Neutrophil (primary cell): ENCODE measurements around the gene PGP.

Experiments used
- H3K27ac ChIP-seq: fragments of 200-600 bp; sonication (generic); 2 replicates; pipeline ENCODE4 v1.5.1; 2016; ENCODE audit warnings: mild to moderate bottlenecking, moderate library complexity
- H3K27me3 ChIP-seq: fragments of 200-600 bp; sonication (generic); 2 replicates; pipeline ENCODE4 v1.6.0; 2016; ENCODE audit warnings: mild to moderate bottlenecking
- H3K36me3 ChIP-seq: fragments of 200-600 bp; sonication (generic); 2 replicates; pipeline ENCODE4 v1.5.1; 2017
- H3K4me1 ChIP-seq, 2 experiments: fragments of 200-600 bp in 1 of 2; sonication (generic) in 1 of 2; 1 replicate in 1 of 2; 2 replicates in 1 of 2; pipeline versions ENCODE4 v1.5.1 to v1.6.1; 2013 to 2016; ENCODE audit warnings: low read depth in 1 of 2, low read length in 1 of 2, mild to moderate bottlenecking in 1 of 2, moderate library complexity in 1 of 2; ENCODE audit not compliant: control insufficient read depth in 1 of 2, insufficient read depth in 1 of 2
- H3K4me3 ChIP-seq, 2 experiments: fragments of 200-600 bp in 1 of 2; sonication (generic) in 1 of 2; 1 replicate in 1 of 2; 2 replicates in 1 of 2; pipeline ENCODE4 v1.5.1; 2013 to 2016; ENCODE audit warnings: low read depth in 1 of 2, low read length in 1 of 2, mild to moderate bottlenecking in 1 of 2, moderate library complexity in 1 of 2
- H3K9me3 ChIP-seq: fragments of 200-600 bp; sonication (generic); 2 replicates; pipeline ENCODE4 v1.5.1; 2016
- CTCF ChIP-seq: fragments of 200-600 bp; sonication (generic); IDR thresholded peaks from 2 replicates; pipeline ENCODE4 v1.5.1; 2016; ENCODE audit warnings: antibody characterized with exemption

PGP gene

GRCh38 chr16:2181952-2182351, 32.7 kb downstream of the PGP start:
- Histone ChIP-seq H3K27me3 (peaks cover 14% of the 10 kb centered on the region), H3K36me3 (peaks cover 14% of the 10 kb centered on the region), H3K9me3 (no peaks in the 10 kb centered on the region), H3K4me3 (no peak overlapping the region), H3K4me1 (no peaks in the 10 kb centered on the region), H3K27ac (no peak overlapping the region)
- no peak for TF ChIP-seq CTCF

DNA sequence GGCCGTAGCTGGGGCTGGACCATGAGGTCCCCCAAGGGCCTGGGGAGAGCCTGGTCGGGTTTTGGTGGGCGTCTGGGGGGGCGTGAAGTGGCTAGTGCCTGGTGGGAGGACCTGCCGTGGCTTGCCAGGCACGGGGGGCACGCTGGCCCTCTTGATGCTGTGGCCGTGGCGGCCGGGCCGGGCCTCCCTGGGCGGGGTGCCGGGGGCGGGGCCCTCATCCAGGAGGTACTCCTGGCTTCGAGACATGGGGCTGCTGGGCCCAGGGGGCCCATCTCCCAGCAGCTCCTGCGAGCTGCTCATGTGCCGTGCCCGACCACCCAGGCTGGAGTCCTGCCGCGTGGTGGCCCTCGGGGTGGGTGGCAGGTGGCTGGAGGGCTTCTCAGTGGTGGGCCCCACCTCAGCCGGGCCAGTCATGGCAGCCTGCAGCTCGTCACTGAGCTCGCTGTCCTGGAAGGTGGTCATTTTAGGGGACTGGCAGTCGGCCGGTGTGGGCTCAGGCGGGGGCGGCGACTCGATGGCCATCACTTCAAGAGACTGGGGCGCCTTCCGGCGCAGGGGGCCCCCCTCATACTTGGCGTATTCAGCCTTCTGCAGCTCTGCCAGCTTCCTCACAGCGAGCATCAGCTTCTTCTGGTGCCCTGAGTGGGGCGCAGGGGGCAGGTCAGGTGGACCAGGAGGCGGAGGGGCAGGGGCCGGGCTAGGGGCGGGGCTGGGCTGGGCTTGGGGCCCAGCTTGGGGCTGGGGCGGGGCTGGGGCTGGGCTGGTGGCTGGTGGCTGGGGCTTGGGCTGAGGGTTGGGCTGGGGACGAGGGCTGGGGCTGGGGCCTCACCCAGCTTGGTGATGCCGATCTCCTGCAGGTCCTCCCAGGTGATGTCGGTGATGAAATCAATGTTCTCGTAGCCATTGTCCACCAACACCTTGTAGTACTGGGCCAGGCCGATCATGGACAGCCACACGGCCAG, 33.4 kb downstream of the PGP start:
- TF ChIP-seq CTCF = no peak
- Histone ChIP-seq H3K36me3 (peaks cover 21% of the 10 kb centered on the region), H3K27me3 (peaks cover 14% of the 10 kb centered on the region), H3K4me1 (no peaks in the 10 kb centered on the region), H3K27ac (no peak overlapping the region), H3K4me3 (no peak overlapping the region), H3K9me3 (no peaks in the 10 kb centered on the region)

- no peaks in the 10 kb centered on the region for H3K4me1 ChIP-seq
- no peak overlapping the region for H3K4me3 ChIP-seq
- no peaks in the 10 kb centered on the region for H3K9me3 ChIP-seq
- TF ChIP-seq CTCF = no peak
- peaks cover 29% of the 10 kb centered on the region for H3K36me3 ChIP-seq
- H3K27ac ChIP-seq = no peak overlapping the region
- peaks cover 14% of the 10 kb centered on the region for H3K27me3 ChIP-seq
Measured at GRCh38 chr16:2180461-2180860, 34.2 kb downstream of the PGP start.

DNA sequence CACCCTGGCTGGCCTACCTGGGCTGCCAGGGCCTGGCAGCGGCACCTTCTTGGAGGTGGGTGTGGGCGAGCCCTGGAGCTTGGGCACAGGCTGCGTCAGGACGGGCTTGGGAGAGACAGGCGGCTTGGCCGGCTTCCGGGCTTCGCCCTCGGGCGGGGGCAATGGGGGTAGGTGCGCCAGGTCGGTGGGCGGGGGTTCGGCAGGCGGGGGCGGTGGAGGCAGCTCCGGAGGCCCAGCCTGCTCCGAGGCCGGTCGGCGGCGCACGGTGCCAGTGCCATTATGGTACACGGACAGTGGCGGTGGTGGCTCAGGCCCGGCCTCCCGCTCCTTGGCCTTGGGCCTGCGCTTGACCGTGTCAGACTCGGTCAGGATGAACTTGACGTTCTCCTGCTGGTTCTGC, 35.1 kb downstream of the PGP start:
- Histone ChIP-seq H3K4me1 (no peaks in the 10 kb centered on the region), H3K27me3 (peaks cover 14% of the 10 kb centered on the region), H3K36me3 (peaks cover 37% of the 10 kb centered on the region), H3K4me3 (no peak overlapping the region), H3K9me3 (no peaks in the 10 kb centered on the region), H3K27ac (no peak overlapping the region)
- no peak for TF ChIP-seq CTCF

- peaks cover 42% of the 10 kb centered on the region for H3K36me3 ChIP-seq
- no peak overlapping the region for H3K27ac ChIP-seq
- H3K4me1 ChIP-seq = no peaks in the 10 kb centered on the region
- no peak for TF ChIP-seq CTCF
- H3K9me3 ChIP-seq = no peaks in the 10 kb centered on the region
- peaks cover 14% of the 10 kb centered on the region for H3K27me3 ChIP-seq
- H3K4me3 ChIP-seq = no peak overlapping the region
Measured at GRCh38 chr16:2179107-2179501, 35.5 kb downstream of the PGP start.
